GM19043 (cell line): ENCODE measurements around the gene ERV3-1.
"Not testable (repeated sequence)": the region's sequence is repeated elsewhere in the genome, so short reads cannot be mapped to it uniquely, and the experiment has no call there.

ENCODE experiments used
- ATAC-seq: cut with Tn5 transposase; IDR thresholded peaks from one replicate; pipeline ENCODE4 v1.9.1; 2021; ENCODE audit warnings: low read depth; ENCODE audit not compliant: unreplicated experiment

ERV3-1 gene

GRCh38 chr7:64945503-64946175 is 60.8 kb downstream of the ERV3-1 start:
- ATAC-seq = no peak

GRCh38 chr7:64944667-64945502 is 61.6 kb downstream of the ERV3-1 start:
- not testable (repeated sequence) for ATAC-seq
